Hepatocyte (in vitro differentiated cells): ENCODE results near the gene STT3B. TPM values are rescaled to one million over a fixed set of nuclear protein-coding genes. Genes with fewer than 3 reads are reported as not detected.

ENCODE experiments used
- DNase-seq: peaks from one replicate; pipeline ENCODE4 v3.0.0-alpha.2; 2016; ENCODE audit warnings: low spot score
- H2AFZ ChIP-seq: fragments of 200-600 bp; sonication (generic); 2 replicates; pipeline ENCODE4 v1.6.0; 2016; ENCODE audit warnings: antibody characterized with exemption, mild to moderate bottlenecking
- H3K27ac ChIP-seq: fragments of 200-600 bp; sonication (generic); 2 replicates; pipeline ENCODE4 v1.5.1; 2016; ENCODE audit warnings: mild to moderate bottlenecking
- H3K27me3 ChIP-seq: fragments of 200-600 bp; sonication (generic); 2 replicates; pipeline ENCODE4 v1.6.1; 2016
- H3K36me3 ChIP-seq: fragments of 200-600 bp; sonication (generic); replicated peaks from 2 replicates; pipeline ENCODE4 v1.5.1; 2016; ENCODE audit warnings: low read depth; ENCODE audit not compliant: insufficient read depth
- H3K4me1 ChIP-seq: fragments of 200-600 bp; sonication (generic); 2 replicates; pipeline ENCODE4 v1.5.1; 2016; ENCODE audit warnings: mild to moderate bottlenecking, moderate library complexity; ENCODE audit not compliant: insufficient read depth
- H3K4me2 ChIP-seq: fragments of 200-600 bp; sonication (generic); 2 replicates; pipeline ENCODE4 v1.6.0; 2016
- H3K4me3 ChIP-seq: fragments of 200-600 bp; sonication (generic); 2 replicates; pipeline ENCODE4 v1.5.1; 2016; ENCODE audit warnings: mild to moderate bottlenecking
- H3K79me2 ChIP-seq: fragments of 200-600 bp; sonication (generic); 2 replicates; pipeline ENCODE4 v1.6.0; 2017; ENCODE audit warnings: mild to moderate bottlenecking
- H3K9me2 ChIP-seq: fragments of 200-600 bp; sonication (generic); replicated peaks from 2 replicates; pipeline ENCODE4 v1.6.0; 2017; ENCODE audit warnings: mild to moderate bottlenecking; ENCODE audit not compliant: insufficient read depth
- H3K9me3 ChIP-seq: fragments of 200-600 bp; sonication (generic); 2 replicates; pipeline ENCODE4 v1.5.1; 2016; ENCODE audit warnings: low read depth, mild to moderate bottlenecking
- H4K20me1 ChIP-seq: fragments of 200-600 bp; sonication (generic); 2 replicates; pipeline ENCODE4 v1.6.0; 2016; ENCODE audit warnings: mild to moderate bottlenecking; ENCODE audit not compliant: insufficient read depth, poor library complexity, severe bottlenecking
- EZH2 ChIP-seq: fragments of 200-600 bp; sonication (generic); IDR thresholded peaks from 2 replicates; pipeline ENCODE4 v1.6.1; 2016; ENCODE audit warnings: antibody characterized with exemption, mild to moderate bottlenecking, borderline replicate concordance
- EZH2phosphoT487 ChIP-seq: fragments of 200-600 bp; sonication (generic); IDR thresholded peaks from one replicate; pipeline ENCODE4 v1.6.1; 2018; ENCODE audit warnings: antibody characterized with exemption, mild to moderate bottlenecking, low read depth, moderate library complexity; ENCODE audit not compliant: unreplicated experiment, severe bottlenecking
- WGBS: methylation state at CpG from one replicate; pipeline ENCODE4 v1.1.6; 2016; ENCODE audit warnings: low lambda C conversion rate; ENCODE audit errors: missing lambda C conversion rate; 5-methylcytosine and 5-hydroxymethylcytosine counted together
- polyA plus RNA-seq: library from polyadenylated mRNA; unstranded; fragments of >200 nt; fragmentation: Nextera tagmentation; extraction: Ambion mirVana; gene quantifications from 2 replicates; pipeline ENCODE4 v1.2.1, GENCODE V29; 2016
- total RNA-seq: library from RNA; depleted of rRNA; stranded (reverse); fragments of >200 nt; gene quantifications from 2 replicates; pipeline ENCODE4 v1.2.3, GENCODE V29; 2014
- TF ChIP-seq, protein P1 (sequence below): fragments of 200-600 bp; sonication (generic); IDR thresholded peaks from 2 replicates; pipeline ENCODE4 v1.5.1; 2016; ENCODE audit warnings: antibody characterized with exemption, mild to moderate bottlenecking; ENCODE audit not compliant: poor library complexity

Gene STT3B
- total and polyA plus RNA-seq, 2 experiments from 2014 or later, result 101 to 253 TPM

DNA sequence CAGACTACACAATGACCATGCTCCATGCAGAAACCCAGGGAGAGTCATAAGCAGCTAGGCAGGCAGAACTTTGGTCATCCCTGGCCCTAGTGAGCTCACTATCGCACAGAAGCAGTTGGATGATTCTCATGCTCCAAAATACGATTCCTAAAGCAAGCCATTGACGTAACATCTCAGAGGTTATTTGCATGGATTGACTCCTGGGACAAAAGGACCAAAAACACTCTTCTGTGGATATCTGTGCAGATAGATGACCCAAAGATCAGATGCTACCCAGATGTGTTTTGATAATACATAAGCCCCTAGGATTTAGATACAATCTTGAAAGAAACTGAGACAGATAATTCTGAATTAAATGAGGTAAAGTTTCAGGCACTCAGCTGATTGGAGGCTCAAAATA lies 33.4 kb upstream of the STT3B start:
- H3K27ac ChIP-seq, result no peak overlapping the region
- H3K27me3 ChIP-seq, result no peaks in the 10 kb centered on the region
- H3K4me2 ChIP-seq, result no peak overlapping the region
- TF ChIP-seq, protein P1, sequence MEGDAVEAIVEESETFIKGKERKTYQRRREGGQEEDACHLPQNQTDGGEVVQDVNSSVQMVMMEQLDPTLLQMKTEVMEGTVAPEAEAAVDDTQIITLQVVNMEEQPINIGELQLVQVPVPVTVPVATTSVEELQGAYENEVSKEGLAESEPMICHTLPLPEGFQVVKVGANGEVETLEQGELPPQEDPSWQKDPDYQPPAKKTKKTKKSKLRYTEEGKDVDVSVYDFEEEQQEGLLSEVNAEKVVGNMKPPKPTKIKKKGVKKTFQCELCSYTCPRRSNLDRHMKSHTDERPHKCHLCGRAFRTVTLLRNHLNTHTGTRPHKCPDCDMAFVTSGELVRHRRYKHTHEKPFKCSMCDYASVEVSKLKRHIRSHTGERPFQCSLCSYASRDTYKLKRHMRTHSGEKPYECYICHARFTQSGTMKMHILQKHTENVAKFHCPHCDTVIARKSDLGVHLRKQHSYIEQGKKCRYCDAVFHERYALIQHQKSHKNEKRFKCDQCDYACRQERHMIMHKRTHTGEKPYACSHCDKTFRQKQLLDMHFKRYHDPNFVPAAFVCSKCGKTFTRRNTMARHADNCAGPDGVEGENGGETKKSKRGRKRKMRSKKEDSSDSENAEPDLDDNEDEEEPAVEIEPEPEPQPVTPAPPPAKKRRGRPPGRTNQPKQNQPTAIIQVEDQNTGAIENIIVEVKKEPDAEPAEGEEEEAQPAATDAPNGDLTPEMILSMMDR, result no peak
- TF ChIP-seq EZH2 (no peak), EZH2phosphoT487 (no peak)
- H3K36me3 ChIP-seq, result no peaks in the 10 kb centered on the region
- H4K20me1 ChIP-seq, result no peaks in the 10 kb centered on the region
- no peaks in the 10 kb centered on the region for H3K4me1 ChIP-seq
- 70% methylated on average over 3 of the region's 3 CpGs for WGBS
- no peaks in the 10 kb centered on the region for H3K9me3 ChIP-seq
- no peak overlapping the region for H2AFZ ChIP-seq
- H3K4me3 ChIP-seq, result no peak overlapping the region
- no peak for DNase-seq
- no peaks in the 10 kb centered on the region for H3K9me2 ChIP-seq
- H3K79me2 ChIP-seq, result no peaks in the 10 kb centered on the region

DNA sequence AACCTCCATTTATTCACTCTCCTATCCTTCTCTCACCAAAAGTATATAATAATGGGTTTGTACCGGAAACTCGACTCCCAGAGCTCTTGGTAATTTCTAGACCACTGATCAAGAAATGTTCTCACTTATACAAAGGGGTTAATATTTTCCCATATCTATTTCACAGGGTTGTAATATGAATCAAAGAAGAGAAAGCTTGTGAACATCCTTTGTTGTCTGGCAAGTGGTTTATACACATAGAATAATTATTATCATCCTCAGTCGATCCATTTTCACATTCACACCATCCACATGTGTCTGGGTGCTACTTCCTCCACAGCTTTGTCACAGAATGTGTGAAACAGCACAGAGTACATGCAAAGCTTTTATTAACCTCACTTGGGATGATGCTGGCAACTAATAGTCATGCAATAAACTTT lies 29.9 kb upstream of the STT3B start:
- Histone ChIP-seq H3K4me2 (no peak overlapping the region), H3K36me3 (no peaks in the 10 kb centered on the region), H3K9me3 (no peaks in the 10 kb centered on the region), H2AFZ (no peak overlapping the region), H3K27me3 (peaks cover 4% of the 10 kb centered on the region), H3K79me2 (no peaks in the 10 kb centered on the region), H4K20me1 (no peaks in the 10 kb centered on the region), H3K4me3 (no peak overlapping the region), H3K9me2 (no peaks in the 10 kb centered on the region), H3K27ac (no peak overlapping the region), H3K4me1 (no peaks in the 10 kb centered on the region)
- no peak for DNase-seq
- TF ChIP-seq, protein P1, result no peak
- TF ChIP-seq EZH2, result no peak
- TF ChIP-seq EZH2phosphoT487, result no peak
- 88% methylated on average over 3 of the region's 3 CpGs for WGBS

DNA sequence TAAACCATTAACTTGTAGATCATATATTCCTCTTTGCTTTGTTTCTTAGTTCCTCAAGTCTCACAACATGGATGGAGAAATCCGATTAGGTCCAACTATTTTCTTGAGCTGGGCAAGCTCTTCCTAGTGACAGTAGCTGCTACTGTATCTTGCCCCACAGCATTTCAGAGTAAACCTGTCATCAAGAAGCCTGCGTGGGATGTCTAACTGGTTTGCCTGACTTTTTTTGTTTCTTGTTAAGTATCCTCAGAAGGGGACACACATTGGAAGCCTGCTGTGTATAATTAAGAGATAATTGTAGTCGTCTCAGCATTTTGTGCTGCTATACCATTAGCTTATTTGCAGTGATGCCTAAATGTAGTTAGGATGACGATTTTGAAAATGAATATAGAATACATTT lies 29.3 kb upstream of the STT3B start:
- H3K4me1 ChIP-seq, result no peaks in the 10 kb centered on the region
- no peak overlapping the region for H2AFZ ChIP-seq
- no peaks in the 10 kb centered on the region for H3K79me2 ChIP-seq
- no peaks in the 10 kb centered on the region for H3K9me3 ChIP-seq
- no peak overlapping the region for H3K4me2 ChIP-seq
- H3K9me2 ChIP-seq, result no peaks in the 10 kb centered on the region
- no peak overlapping the region for H3K4me3 ChIP-seq
- no peaks in the 10 kb centered on the region for H4K20me1 ChIP-seq
- no peaks in the 10 kb centered on the region for H3K36me3 ChIP-seq
- WGBS, result 44% methylated on average over 4 of the region's 4 CpGs
- no peak overlapping the region for H3K27ac ChIP-seq
- peaks cover 4% of the 10 kb centered on the region for H3K27me3 ChIP-seq
- no peak for TF ChIP-seq EZH2
- TF ChIP-seq EZH2phosphoT487, result no peak
- TF ChIP-seq, protein P1, result no peak
- DNase-seq, result no peak

DNA sequence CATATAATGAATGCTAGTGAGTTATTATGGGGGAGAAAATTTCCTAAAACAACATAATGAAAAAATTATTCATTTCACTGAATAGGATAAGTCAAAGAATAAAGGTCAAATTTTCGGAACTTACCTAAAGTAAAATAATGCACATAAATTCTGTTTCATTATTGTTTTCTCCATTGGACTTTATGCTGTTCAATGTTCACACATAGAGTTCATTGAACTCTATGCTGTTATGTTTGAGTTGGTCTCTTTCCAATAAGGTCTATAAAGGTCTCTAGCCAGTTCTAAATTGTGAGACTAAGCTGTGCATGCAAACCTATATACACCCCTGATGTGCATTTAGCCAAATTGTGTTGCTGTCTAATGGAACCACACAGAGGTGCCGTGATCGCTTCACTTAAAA lies 28.5 kb upstream of the STT3B start:
- Histone ChIP-seq H3K9me3 (no peaks in the 10 kb centered on the region), H3K27me3 (peaks cover 4% of the 10 kb centered on the region), H3K4me1 (no peaks in the 10 kb centered on the region), H3K9me2 (no peaks in the 10 kb centered on the region), H2AFZ (no peak overlapping the region), H3K79me2 (no peaks in the 10 kb centered on the region), H3K27ac (no peak overlapping the region), H3K4me3 (no peak overlapping the region), H3K4me2 (no peak overlapping the region), H3K36me3 (no peaks in the 10 kb centered on the region), H4K20me1 (no peaks in the 10 kb centered on the region)
- TF ChIP-seq EZH2phosphoT487 (no peak), EZH2 (no peak)
- no peak for DNase-seq
- 95% methylated on average over 3 of the region's 3 CpGs for WGBS
